Fibroblast of peridontal ligament (primary cell): ENCODE data around the gene TOR2A.
A peak's percentile ranks its signal among the peaks of the same experiment; 100 is the strongest.
"Not testable (repeated sequence)": the region's sequence is repeated elsewhere in the genome, so short reads cannot be mapped to it uniquely, and the experiment has no call there.

ENCODE experiments used
- DNase-seq: peaks from one replicate; pipeline ENCODE4 v3.0.0-alpha.2; 2010; ENCODE audit errors: extremely low read depth

The TOR2A gene

DNA sequence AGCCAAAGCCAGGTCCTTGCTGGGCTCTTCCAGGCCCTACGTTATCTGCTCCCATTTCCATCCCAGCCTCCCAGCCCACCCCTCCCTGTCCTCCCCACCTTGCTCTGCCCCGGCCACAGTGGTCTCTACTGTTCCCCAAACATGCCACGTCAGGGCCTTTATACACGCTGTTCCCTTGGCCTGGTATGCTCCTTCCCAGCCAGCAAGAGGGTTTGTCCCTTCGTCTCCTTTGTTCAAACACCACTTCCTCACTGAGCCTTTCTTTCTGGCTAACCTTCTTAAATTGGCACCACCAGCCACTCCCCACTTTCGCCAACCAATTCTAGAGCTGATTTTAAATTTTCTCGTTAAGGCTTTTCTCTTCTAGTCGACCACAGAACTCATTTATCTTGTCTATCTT is 33.6 kb upstream of the TOR2A start:
- no peak for DNase-seq

DNA sequence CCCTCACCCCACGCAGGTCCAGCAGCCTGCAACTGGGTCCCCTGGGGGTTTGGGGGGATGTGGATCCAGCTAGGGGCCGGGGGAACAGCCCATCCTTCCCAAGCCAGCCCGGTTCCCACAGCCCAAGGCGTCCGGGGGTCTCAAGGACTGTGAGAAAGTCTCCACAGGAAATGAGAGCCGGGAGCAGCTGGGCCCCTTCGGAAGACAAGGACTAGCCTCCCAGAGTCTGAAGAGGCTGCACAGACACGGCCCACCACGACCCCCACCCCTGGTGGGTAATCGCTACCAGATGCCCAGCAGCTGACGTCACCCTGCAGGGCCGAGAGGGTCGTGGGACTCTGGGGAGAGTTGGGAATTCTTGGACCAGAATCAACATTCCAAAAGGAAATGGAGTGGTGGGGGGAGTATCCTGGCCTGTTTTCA is 32.8 kb upstream of the TOR2A start:
- peak; percentile 9 for DNase-seq

DNA sequence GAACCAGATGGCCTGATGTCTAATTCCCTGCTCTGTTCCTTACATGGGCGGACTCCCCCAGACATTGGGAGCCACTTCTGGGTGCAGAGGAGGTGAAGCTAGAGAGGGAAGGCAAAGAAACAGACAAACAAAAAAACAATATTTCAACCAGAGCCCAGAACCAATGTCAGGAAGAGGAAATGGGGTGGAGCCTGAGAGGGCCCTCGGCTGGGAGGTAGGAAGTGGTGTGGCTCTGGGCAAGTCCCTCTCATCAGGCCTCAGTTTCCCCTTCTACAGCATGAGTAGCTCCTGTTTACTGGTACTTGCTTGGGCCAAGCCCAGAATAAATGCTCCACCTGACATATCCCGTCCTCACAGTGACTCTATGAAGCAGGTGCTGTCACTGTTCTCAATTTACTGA is 32.3 kb upstream of the TOR2A start:
- DNase-seq, result no peak

DNA sequence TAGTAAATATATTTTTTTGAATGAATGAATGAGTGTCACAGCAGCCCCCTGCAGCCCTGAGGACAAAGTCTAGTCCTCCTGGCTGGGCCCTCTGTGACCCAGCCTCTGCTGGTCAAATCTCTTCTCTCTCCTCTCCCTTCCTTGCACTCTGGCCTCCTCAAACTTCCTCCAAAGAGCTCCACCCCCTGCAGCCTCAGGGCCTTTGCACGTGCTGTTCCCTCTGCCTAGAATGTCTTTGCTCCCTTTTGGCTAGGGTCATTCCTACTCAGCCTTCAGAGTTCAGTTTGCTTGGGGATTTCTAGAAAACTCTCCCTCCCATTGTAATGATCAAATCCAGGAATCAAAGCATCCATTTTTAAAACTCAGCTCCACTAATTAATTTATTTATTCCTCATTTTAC is 30.3 kb upstream of the TOR2A start:
- DNase-seq, result no peak

DNA sequence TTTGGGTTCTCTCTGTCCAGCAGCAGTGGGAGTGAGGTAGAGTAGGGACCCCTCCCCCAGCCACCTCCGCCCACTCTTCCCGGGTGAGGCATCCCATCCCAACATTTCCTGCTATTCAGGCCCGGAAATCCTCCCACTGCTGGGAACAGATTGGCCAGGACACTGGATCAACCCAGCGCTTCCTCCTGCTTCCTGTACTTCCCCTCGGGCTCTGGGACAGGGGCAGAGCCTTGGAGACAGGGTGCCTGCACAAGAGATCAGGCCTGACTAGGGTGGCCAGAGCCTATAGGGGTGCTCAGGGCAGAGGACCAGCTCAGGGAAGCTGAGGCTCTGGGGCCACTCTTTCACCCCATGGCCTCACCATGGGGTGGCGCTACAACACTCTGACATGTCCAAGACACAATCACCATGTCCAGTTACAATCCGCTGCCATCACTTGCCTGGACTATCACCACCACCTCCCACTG is 28.9 kb upstream of the TOR2A start:
- no peak for DNase-seq

DNA sequence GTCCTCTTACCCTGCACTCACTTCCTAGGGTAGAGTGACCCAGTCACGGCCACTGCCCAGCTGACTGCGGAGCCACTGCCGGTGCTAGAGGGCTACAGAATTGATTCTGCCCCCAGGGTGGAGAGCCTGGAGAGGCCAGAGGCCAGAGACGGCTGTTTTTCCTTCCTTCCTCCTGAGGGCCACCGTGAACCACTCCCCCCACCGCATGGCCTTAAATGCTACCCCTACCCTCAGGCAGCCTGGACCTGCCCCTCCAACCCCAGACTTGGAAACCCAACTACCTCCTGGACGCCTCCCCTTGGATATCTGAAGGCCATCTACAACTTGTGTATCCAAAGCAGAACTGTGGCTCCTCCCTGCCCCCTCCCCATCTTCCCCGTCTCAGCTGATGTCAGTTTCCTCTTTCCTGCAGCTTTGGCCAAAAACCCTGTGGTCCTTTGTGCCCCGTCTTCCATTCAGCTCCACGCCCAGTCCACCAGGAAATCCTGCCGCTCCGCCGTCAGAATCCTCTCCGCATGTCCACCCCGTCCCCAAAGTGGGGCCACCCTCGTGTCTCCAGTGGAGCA is 27.1 kb upstream of the TOR2A start:
- no peak for DNase-seq

DNA sequence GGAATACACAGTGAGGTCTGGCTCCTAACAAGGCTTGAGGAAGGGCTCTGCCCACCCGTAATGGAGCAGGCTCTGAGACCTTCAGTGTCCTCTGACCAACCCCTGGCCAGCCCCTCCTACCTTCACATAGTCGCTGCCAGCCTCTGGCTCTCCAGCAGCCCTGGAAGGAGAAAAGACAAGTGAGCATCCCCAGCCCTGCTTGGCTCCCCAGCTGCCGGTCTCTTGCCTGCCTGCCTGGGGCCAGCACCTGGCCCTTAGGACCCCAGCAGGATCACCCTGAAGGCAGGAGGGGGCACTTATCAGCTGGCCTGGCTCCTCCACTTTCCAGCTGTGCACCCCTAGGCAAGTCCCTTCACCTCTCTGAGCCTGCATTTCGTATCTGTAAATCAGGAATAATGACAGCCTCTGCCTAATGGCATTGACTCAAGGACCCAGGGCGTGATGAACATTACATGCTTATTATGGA is 26.4 kb upstream of the TOR2A start:
- no peak for DNase-seq

DNA sequence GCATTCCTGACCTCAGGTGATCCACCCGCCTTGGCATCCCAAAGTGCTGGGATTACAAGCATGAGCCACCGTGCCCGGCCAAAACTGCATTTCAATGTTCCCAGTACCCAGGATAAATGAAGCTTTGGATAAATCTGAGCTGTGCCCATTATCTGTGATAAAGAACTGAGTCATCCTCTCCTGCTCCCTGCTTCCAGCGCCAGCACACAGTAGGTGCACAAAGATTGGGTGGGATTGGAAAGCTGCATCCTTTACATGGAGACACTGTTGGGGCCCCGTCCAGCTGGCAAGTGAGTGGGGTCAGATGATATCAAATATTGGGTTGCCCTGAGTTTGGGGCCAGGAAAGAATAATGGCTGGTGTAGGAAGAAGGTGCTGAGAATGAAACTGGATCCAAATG is 26.0 kb upstream of the TOR2A start:
- DNase-seq, result no peak

DNA sequence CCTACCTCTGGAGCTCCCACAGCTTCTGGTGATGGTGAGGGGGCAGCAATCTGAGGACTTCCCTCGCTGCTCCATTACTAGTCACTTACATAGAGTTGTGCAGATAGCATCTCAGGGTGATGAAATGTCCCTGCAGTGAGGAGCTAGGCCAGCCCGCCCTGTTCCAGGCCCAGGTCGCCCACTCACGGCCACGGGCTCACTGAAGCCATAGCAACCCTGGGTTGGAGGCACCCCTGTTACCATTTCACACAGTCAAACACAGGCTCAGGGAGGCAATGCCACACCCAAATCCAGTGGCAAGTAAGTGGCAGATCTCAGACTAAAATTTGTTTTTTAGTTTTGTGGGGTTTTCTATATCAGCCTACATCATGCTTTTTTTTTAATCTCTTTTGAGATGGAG is 23.7 kb upstream of the TOR2A start:
- DNase-seq, result no peak

DNA sequence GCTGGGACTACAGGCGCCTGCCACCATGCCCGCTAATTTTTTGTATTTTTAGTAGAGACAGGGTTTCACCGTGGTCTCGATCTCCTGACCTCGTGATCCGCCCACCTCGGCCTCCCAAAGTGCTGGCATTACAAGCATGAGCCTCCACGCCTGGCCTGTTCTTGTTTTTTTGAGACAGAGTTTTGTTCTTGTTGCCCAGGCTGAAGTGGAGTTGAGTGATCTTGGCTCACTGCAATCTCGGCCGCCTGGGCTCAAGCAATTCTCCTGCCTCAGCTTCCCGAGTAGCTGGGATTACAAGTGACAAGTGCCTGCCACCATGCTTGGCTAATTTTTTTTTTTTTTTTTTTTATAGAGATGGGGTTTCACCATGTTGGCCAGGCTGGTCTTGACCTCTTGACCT is 21.7 kb upstream of the TOR2A start:
- DNase-seq, result not testable (repeated sequence)

DNA sequence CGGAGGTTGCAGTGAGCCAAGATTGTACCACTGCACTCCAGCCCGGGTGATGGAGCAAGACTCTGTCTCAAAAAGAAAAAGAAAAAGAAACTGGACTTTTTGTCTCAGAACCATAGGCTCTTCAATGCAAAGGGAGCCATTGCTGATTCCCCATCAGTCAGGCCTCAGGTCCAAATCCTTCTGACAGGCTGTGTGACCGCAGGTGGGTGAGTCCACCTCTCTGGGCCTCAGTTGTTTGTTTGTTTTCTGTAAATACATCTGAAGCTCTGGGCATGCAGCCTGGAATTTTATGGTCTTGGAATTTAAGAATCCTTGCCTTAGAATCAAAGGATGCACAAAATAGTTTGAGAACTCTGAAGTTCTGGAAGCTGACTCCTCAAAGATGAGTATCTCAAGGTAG is 21.1 kb upstream of the TOR2A start:
- no peak for DNase-seq

DNA sequence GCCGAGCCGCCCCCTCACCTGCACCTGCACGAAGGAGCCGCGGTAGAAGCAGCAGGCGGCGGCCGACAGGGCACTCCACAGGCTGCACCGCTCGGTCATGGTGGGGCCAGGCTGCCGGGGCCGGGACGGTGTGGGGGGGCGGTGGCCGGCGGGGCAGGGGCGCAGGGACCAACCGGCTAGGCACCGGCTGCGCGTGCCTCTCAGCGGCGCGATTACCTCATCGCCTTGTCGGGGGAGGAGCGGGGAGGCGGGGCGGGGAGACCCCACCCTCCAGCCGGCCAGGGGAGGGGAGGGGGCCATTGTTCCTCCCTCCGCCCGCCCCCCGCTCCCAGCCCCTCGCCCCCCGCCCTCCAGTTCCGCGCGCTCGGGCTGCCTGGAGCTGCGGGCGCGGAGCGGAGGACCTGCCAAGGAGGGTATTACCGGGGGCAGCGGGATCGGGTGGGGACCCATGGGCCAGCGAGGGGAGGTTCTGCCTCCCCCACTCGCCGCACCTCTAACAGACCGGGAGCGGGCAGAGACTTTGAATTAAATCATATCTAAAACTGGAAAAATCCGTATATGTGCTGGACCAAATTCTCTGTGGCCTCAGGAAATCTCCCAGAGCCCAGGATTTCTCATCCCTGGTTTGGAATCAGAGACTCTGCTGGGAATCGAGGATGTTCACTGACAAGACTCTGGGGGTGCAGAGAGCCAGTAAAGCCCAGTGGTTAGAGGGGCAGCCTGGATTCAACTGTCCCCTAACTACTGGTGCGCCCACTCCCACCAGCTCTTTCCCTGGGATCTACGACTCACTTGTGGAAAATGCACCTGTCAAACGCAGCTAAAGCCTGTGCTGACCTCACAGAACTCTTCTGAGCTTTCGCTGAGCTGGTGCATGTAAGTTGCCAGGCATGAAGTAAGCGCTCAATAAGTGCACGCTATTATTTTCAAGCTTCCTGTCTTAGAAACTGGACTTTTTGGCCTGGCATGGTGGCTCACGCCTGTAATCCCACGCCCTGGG is 20.3 kb upstream of the TOR2A start:
- DNase-seq, result no peak

DNA sequence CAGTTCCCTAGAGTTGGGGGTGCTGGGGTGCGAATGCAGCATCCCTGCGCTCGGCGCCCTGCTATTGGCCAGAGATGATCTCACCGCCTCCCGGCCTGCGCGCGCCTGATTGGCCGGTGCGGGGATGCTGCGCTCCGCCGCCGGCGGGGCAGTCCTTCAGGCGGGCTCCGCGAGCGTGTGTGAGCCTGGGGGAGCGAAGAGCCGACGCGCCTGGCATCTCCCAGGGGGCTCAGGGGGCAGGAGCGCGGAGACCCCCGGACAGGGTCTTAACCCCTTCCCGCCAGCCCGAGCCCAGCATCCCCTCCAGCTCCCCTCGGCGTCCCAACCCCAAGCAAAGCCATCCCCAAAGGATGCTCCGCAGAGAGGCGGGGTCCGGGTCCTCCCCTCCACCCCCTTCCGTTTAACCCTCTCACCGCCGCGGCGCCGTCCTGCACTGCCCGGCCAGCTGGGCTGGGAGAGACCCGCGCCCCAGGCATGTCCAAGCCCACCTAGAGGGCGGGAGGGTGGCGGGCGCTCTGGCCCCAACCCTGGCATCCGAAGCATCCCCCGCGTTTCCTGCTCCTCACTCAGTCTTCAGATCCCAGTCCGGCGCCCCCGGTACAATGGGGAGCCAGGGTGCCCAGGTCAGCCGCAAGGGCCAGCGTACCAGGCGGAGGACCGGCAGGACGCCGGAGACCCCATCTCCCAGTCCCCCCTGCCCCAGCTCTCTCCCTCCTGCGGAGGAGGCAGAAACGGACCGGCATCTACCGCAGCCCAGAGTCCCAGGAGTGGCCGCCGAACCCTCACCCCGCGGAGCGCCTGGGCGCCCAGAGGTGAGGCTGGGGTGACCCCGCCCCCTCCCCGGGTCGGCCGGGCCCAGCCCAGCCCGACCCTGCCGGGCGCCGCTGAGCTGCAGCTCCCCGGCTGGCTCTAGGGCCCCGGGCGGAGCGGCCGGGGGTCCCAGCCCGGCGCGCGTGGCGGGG is 19.3 kb upstream of the TOR2A start:
- DNase-seq, result no peak

DNA sequence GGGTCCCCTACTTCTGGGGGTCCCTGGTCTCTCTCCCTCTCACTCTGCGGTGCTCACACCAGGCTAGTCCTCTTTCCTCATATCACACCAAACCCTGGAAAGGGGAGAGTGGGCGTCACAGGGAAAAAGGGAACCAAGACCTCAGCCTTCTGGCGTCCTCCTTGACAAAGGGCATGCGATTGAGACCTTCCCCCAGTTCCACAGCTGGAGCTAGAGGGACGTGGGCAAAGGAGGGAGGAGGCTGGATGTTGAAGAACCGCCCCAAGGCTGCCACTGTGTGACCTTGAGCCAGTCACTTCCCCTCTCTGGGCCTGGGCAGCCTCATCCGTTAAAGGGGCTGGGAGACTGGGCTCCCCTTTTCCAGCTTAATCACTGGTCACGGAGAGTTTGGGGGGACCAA is 18.5 kb upstream of the TOR2A start:
- DNase-seq, result no peak

DNA sequence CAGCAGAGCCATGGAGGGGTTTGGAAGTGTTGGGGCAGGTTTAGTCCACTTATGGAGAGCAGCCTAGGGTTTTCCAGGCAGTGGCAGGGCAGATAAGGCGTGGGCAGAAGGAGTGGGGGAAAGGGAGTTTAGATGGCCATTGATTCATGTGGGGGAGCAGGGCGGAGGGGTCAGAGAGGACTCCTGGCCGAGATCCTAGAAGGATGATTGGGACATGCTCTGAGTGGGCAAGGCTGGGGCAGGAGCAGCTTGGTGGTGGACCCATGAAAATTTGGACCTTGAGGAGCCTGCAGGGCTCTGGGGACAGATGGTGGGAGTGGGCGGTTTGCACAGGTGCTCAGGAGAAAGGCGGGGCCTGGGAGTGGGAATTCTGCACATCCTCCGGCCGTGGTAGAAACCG is 18.1 kb upstream of the TOR2A start:
- no peak for DNase-seq

DNA sequence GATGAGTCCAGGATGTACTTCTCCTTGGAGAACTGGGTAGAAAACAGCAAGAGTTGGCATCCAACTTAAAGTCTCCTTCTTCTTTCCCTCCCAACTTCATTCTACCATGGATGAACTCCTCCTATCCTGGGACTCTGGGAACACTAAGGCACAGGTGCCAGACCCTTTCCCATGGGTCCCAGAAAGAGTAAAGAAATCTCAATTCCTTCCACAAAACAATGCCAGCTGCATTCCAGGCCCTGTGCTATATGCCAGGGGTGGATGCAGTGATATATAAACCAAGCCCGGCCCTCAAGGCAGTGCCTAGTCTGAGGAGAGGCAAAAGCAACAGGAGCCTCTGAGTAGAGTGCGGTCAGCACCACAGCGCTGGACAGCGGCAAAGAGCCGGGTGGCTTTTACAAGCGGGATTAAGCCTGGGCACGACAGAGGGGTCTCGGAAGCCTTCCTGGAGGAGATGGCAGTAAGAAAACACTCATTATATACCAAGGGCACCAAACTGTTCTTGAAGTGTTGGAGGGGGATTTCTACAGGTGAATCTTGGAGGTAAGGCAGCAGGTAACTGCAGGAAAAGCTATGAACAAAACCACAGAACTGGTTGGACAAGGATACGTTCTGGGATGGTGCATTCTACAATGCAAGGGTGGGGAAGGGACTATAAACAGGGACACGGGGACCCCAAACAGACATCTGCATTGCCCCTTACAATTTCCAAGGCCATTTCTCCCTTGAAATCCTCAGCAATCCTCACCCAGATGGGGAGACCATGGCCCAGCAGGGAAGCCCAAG is 16.4 kb upstream of the TOR2A start:
- DNase-seq, result peak; percentile 21

DNA sequence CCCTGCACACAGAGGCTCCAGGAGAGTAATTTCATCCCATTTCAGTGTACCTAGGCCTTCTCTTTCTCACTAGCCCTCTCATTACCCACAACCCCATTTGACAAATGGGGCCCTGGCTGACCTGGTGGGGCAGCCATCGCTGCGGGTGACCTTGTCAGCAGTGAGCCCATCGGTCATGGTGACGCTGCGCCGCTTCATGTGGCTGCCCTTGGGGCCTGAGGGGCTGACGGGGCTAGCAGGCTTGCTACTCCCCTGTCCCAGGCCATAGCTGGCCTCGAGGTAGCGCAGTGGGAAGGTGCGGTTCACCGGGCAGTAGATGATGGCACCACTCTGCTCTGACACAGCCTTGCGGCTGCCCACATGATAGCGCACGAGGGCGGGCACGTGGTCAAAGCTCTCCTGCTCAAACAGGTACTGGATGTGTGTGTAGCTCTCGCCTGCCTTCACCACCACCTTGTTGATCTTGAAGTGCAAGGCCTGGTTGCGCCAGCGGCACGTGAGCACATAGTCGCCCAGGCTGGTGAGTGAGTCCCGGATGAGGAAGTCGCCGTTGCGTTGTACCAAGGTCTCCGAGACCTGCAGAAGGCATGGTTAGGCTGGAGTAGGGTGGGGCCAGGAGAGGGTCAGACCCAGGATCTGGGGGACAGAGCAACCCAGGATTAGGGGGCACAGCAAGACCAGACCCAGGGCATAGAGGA is 14.1 kb upstream of the TOR2A start:
- no peak for DNase-seq

DNA sequence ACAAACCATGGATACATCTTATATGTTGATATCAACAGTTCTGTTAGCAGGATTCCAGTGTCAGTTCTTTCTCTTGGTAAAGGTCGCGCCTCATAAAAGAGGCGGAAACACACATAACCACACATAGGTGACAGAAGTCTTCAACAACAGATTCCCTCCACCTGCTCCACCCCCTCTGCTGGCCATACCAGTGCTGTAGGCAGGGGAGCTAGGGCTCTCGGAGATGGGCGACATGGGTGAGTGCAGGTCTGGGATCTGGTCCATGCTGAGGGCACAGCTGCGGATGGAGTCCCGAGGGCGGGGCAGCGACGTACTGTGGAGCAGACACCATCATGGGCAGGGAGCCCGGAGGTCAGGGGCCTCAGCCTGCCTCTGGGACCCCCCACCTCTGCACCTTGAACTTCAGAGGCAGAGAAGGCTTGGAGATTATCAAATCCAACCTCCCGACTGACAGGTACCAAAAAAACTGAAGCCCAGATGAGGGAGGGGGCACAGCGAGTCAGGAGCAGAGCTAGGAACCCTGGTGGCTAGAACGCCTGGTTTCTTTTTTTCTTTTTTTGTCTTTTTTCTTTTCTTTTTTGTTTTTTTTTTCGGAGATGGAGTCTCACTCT is 12.0 kb upstream of the TOR2A start:
- DNase-seq, result no peak

DNA sequence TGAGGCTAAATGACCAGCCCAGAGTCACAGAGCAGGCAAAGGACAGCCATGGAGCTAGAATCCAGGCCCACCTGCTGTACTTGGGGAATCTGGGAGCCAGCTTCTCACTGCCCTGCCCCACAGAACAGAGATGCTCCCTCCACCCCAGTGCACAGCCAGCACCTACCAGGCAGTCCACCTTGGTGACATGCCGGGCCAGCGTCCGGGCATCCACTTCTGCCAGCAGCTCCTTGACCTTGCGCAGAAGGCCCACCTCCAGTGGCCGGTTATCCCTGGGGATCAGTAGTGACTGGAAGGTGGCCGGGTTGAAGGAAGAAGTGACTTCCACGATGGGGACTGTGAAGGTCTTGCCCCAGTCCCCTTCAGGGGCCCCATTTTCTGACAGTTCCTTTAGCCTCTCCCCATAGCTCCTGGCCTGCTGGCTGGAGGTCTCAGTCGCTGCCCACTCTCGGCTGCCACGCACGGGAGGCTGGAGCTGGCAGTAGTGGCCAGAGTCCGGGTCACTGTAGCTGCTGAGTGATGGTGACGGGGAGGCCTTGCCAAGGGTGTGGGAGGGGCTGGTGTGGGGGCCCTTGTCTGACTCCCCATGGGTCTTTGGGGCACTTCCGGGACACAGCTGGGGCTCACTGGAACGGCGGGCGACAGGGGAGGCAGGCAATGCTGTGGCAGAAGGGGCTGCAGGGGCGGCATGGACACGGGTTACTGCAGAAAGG is 9.5 kb upstream of the TOR2A start:
- DNase-seq, result no peak
